NCI-H1105 (cell line): ENCODE results near the gene EHD1.
A peak's percentile ranks its signal among the peaks of the same experiment; 100 is the strongest.
"Not testable (repeated sequence)": the region's sequence is repeated elsewhere in the genome, so short reads cannot be mapped to it uniquely, and the experiment has no call there.

Experiments used
- DNase-seq: peaks from one replicate; lab custom pipeline; 2025; lab: John Stamatoyannopoulos, UW

The EHD1 gene

GRCh38 chr11:64856382-64857227, 21.8 kb downstream of the EHD1 start:
- DNase-seq, result no peak

- DNase-seq, result no peak
These were observed 22.7 kb downstream of the EHD1 start for GRCh38 chr11:64855596-64856304.

- no peak for DNase-seq
These were observed 23.6 kb downstream of the EHD1 start for GRCh38 chr11:64854534-64855502.

GRCh38 chr11:64854157-64854533, 24.3 kb downstream of the EHD1 start:
- DNase-seq, result no peak

- no peak for DNase-seq
These were observed 24.7 kb downstream of the EHD1 start for GRCh38 chr11:64853709-64854108.

- no peak for DNase-seq
These were observed 25.5 kb downstream of the EHD1 start for GRCh38 chr11:64852804-64853509.

GRCh38 chr11:64851831-64852351, 26.5 kb downstream of the EHD1 start:
- no peak for DNase-seq

- DNase-seq, result no peak
These were observed 27.3 kb downstream of the EHD1 start for GRCh38 chr11:64850979-64851567.

GRCh38 chr11:64849598-64850356, 28.6 kb downstream of the EHD1 start:
- no peak for DNase-seq

GRCh38 chr11:64848826-64849597, 29.4 kb downstream of the EHD1 start:
- no peak for DNase-seq

- DNase-seq, result no peak
These were observed 30.1 kb downstream of the EHD1 start for GRCh38 chr11:64848214-64848825.

GRCh38 chr11:64846998-64847666, 31.3 kb downstream of the EHD1 start:
- peak; percentile 95 for DNase-seq

GRCh38 chr11:64845776-64846129, 32.7 kb downstream of the EHD1 start:
- not testable (repeated sequence) for DNase-seq

GRCh38 chr11:64845129-64845775, 33.2 kb downstream of the EHD1 start:
- DNase-seq, result no peak

- peak; percentile 91 for DNase-seq
These were observed 33.9 kb downstream of the EHD1 start, which contains the start of gene CDC42BPG for GRCh38 chr11:64844330-64845128. CDC42BPG (minus strand) TSS chr11:64844653; CDS start chr11:64844569, 84 bp downstream.

- no peak for DNase-seq
These were observed 34.6 kb downstream of the EHD1 start for GRCh38 chr11:64843686-64844329.
